Nephron (organoid): ENCODE measurements around the gene TSLP.

Experiments
- H3K27ac Mint-ChIP-seq, 3 experiments: 2 replicates each; pipeline ENCODE4 v1.8.0; 2020; ENCODE audit warnings: mixed read lengths in 3 of 3, mild to moderate bottlenecking in 2 of 3, moderate library complexity in 1 of 3
- H3K27me3 Mint-ChIP-seq: 2 replicates; pipeline ENCODE4 v1.8.0; 2021; ENCODE audit warnings: low read depth, mild to moderate bottlenecking, moderate library complexity, mixed read lengths
- H3K36me3 Mint-ChIP-seq: 2 replicates; pipeline ENCODE4 v1.8.0; 2020; ENCODE audit warnings: low read depth, mixed read lengths
- H3K4me1 Mint-ChIP-seq: 2 replicates; pipeline ENCODE4 v1.8.0; 2020; ENCODE audit warnings: mixed read lengths
- H3K4me3 Mint-ChIP-seq, 3 experiments: 2 replicates each; pipeline ENCODE4 v1.8.0; 2020; ENCODE audit warnings: mild to moderate bottlenecking in 3 of 3, mixed read lengths in 3 of 3, moderate library complexity in 2 of 3
- H3K9me3 Mint-ChIP-seq: 2 replicates; pipeline ENCODE4 v1.8.0; 2020; ENCODE audit warnings: mixed read lengths
- CTCF ChIP-seq, 3 experiments: fragments of 200-600 bp; sonication (generic); IDR thresholded peaks; one replicate each; pipeline ENCODE4 v1.5.0; 2021; ENCODE audit warnings: antibody characterized with exemption in 3 of 3; ENCODE audit not compliant: unreplicated experiment in 3 of 3

TSLP gene

GRCh38 chr5:111122398-111122797, 50.9 kb downstream of the TSLP start:
- Mint-ChIP-seq H3K4me3 (no peak overlapping the region), H3K27ac (no peak overlapping the region), H3K9me3 (no peaks in the 10 kb centered on the region), H3K36me3 (peaks cover 49% of the 10 kb centered on the region), H3K27me3 (no peaks in the 10 kb centered on the region), H3K4me1 (peaks cover 13% of the 10 kb centered on the region)
- no peak for TF ChIP-seq CTCF (IDR thresholded peaks at IDR 0.05; ENCODE audit: unreplicated experiment in 3 of 3)

GRCh38 chr5:111124793-111125192, 53.3 kb downstream of the TSLP start:
- H3K9me3 Mint-ChIP-seq, result no peaks in the 10 kb centered on the region
- H3K27ac Mint-ChIP-seq, result no peak overlapping the region
- no peak overlapping the region for H3K4me3 Mint-ChIP-seq
- no peaks in the 10 kb centered on the region for H3K27me3 Mint-ChIP-seq
- H3K36me3 Mint-ChIP-seq, result peaks cover 57% of the 10 kb centered on the region
- peaks cover 7% of the 10 kb centered on the region for H3K4me1 Mint-ChIP-seq
- no peak for TF ChIP-seq CTCF (IDR thresholded peaks at IDR 0.05; ENCODE audit: unreplicated experiment in 3 of 3)

- H3K4me3 Mint-ChIP-seq, result no peak overlapping the region
- no peaks in the 10 kb centered on the region for H3K27me3 Mint-ChIP-seq
- H3K36me3 Mint-ChIP-seq, result peaks cover 47% of the 10 kb centered on the region
- H3K27ac Mint-ChIP-seq, result no peak overlapping the region
- peaks cover 16% of the 10 kb centered on the region for H3K4me1 Mint-ChIP-seq
- H3K9me3 Mint-ChIP-seq, result no peaks in the 10 kb centered on the region
- TF ChIP-seq CTCF (IDR thresholded peaks at IDR 0.05; ENCODE audit: unreplicated experiment in 3 of 3), result no peak
These were observed 55.4 kb downstream of the TSLP start for GRCh38 chr5:111126896-111127295.
